Fibroblast of peridontal ligament (primary cell): Measurements from ENCODE around the gene HYPK.

Experiments used
- DNase-seq: peaks from one replicate; pipeline ENCODE4 v3.0.0-alpha.2; 2010; ENCODE audit errors: extremely low read depth

HYPK gene

GRCh38 chr15:43800286-43801141 is at the start of gene HYPK:
HYPK (plus strand) TSS chr15:43800599; CDS start chr15:43800623, 24 bp downstream.
- DNase-seq = peak; percentile 85

GRCh38 chr15:43751885-43752284 is 48.5 kb upstream of the HYPK start:
- DNase-seq = no peak

- peak; percentile 60 for DNase-seq
Observed at GRCh38 chr15:43762824-43763223, 37.6 kb upstream of the HYPK start.

- DNase-seq = peak; percentile 25
Observed at GRCh38 chr15:43763819-43764446, 36.5 kb upstream of the HYPK start.

- peak; percentile 75 for DNase-seq
Observed at GRCh38 chr15:43769584-43770228, 30.7 kb upstream of the HYPK start.

GRCh38 chr15:43771816-43772215 is 28.6 kb upstream of the HYPK start:
- peak; percentile 11 for DNase-seq

- DNase-seq = no peak
Observed at GRCh38 chr15:43772624-43773023, 27.8 kb upstream of the HYPK start.

GRCh38 chr15:43774062-43774461 is 26.3 kb upstream of the HYPK start:
- no peak for DNase-seq

- DNase-seq = peak; percentile 15
Observed at GRCh38 chr15:43775411-43775965, 24.9 kb upstream of the HYPK start.

- no peak for DNase-seq
Observed at GRCh38 chr15:43776101-43776717, 24.2 kb upstream of the HYPK start.

- DNase-seq = no peak
Observed at GRCh38 chr15:43776718-43777266, 23.6 kb upstream of the HYPK start, which contains the start of gene ELL3. ELL3 (minus strand) TSS chr15:43776966; CDS start chr15:43776901, 65 bp downstream.

- DNase-seq = peak; percentile 71
Observed at GRCh38 chr15:43777267-43777914, 23.0 kb upstream of the HYPK start.

GRCh38 chr15:43779016-43779415 is 21.4 kb upstream of the HYPK start:
- DNase-seq = no peak

- DNase-seq = no peak
Observed at GRCh38 chr15:43789409-43789808, 11.0 kb upstream of the HYPK start.

- DNase-seq = peak; percentile 99
Observed at GRCh38 chr15:43791993-43792760, 8.2 kb upstream of the HYPK start, which contains the start of gene SERF2. SERF2 (plus strand) TSS chr15:43792320; CDS start chr15:43792377, 57 bp downstream.

- peak; percentile 49 for DNase-seq
Observed at GRCh38 chr15:43792761-43793476, 7.5 kb upstream of the HYPK start.

GRCh38 chr15:43793647-43794046 is 6.8 kb upstream of the HYPK start:
- DNase-seq = no peak

- DNase-seq = peak; percentile 47
Observed at GRCh38 chr15:43794269-43795037, 5.9 kb upstream of the HYPK start.

GRCh38 chr15:43795197-43795596 is 5.2 kb upstream of the HYPK start:
- no peak for DNase-seq
